Measurements from ENCODE around the gene SRRM3.
"Not testable (repeated sequence)": the region's sequence is repeated elsewhere in the genome, so short reads cannot be mapped to it uniquely, and the experiment has no call there.

SRRM3 gene, protein sequence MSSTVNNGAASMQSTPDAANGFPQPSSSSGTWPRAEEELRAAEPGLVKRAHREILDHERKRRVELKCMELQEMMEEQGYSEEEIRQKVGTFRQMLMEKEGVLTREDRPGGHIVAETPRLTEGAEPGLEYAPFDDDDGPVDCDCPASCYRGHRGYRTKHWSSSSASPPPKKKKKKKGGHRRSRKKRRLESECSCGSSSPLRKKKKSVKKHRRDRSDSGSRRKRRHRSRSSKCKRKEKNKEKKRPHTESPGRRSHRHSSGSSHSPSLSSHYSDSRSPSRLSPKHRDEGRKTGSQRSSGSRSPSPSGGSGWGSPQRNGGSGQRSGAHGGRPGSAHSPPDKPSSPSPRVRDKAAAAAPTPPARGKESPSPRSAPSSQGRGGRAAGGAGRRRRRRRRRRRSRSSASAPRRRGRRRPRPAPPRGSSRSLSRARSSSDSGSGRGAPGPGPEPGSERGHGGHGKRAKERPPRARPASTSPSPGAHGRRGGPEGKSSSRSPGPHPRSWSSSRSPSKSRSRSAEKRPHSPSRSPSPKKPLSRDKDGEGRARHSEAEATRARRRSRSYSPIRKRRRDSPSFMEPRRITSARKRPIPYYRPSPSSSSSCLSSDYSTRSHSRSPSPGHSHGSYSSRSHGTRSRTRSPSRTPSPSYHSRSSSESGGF

GRCh38 chr7:76201732-76202665 is at the start of gene SRRM3:
TSS of gene SRRM3 (plus strand) at chr7:76201896. CDS start at chr7:76235067, 33,171 bp downstream.
- DNase-seq (ENCODE audit: low read depth) = peak; percentile 76

DNA sequence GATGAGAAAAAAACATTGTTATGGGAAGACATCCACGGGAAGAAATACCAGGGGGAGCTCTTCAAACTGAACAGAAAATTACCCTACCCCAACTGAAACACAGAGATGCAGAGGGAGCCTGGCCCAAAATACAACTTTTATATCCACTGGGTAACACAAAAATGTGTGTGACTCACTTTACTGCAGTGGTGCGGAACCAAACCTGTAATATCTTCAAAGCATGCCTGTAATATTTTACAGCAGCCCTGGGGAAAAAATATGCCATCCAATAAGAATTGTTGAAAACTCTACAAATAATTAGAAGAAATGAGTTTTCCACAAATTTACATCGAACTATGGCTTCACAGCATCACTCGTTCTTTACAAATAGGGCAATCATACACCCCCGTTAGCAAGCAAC is 49.8 kb upstream of the SRRM3 start:
- no peak for DNase-seq (ENCODE audit: low read depth)

DNA sequence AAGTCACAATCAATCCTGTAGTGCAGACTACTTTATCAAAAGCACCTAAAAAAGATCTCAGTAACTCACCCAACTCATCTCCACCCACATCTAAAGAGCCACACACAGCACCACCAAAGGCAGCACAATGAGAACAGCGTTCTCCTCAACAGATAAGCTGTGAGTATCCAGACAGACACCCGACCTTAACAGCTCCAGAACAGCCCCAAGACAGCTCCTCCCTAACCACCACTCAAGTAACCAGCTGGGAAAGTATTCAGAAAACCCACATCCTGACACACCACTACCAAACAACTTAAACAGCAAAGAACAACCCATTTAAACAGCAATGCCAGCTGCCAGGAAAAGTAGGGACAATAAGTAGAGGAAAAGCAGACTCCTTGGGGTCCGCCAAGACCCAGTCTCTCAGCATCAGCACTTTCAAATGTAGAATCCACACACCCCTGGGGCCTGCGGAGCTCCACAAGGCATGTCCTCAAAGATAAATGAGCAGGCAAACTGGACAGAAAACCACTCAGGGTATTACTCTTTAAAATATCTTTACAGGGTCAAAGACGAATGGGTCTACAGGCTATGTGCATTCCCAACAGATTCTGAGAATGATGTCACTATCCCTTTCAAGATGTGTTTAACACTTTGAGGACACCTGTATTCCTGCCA is 48.0 kb upstream of the SRRM3 start:
- DNase-seq (ENCODE audit: low read depth) = not testable (repeated sequence)

GRCh38 chr7:76155938-76156337 is 45.8 kb upstream of the SRRM3 start:
- DNase-seq (ENCODE audit: low read depth) = no peak

DNA sequence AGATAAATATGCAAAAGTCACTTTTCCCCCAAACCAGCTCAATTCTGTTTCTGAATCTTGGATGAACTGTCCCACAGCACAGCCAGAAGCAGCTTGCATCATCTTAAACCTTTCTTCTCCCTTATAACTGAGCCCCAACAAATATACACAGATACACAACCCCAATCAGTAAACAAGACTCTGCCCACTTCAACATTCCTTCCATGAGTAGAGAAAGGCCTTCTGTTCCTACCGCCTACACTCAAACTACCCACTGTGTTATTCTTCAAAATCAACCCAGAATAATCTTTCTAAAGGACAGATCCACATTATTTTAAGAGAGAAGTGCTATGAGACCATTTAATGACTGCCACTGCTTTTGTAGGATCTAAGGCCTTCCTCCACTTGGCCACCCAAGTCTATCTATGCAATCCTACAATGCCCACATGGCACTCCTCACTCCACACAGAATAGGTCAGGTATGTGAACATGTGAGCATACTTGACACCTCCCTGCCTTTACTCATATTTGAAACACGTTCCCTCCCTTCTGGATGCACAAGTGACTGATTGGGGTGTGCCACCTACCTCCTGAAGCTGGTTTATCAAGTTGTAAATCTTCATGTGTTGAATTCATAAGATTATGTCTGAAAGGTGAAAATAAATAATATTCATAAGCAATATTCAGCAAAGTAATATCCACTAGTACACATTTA is 44.6 kb upstream of the SRRM3 start:
- DNase-seq (ENCODE audit: low read depth) = not testable (repeated sequence)

DNA sequence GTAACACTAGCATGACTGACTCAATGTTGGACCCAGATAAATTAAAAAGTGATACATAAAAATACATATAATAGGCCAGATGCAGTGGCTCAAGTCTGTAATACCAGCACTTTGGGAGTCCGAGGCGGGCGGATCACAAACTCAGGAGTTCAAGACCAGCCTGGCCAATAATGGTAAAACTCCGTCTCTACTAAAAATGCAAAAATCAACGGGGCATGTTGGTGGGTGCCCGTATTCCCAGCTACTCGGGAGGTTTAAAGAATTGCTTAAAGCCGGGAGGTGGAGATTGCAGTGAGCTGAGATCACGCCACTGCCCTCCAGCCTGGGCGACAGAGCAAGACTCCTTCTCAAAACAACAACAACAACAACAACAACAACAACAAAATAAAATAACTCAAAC is 43.3 kb upstream of the SRRM3 start:
- not testable (repeated sequence) for DNase-seq (ENCODE audit: low read depth)

DNA sequence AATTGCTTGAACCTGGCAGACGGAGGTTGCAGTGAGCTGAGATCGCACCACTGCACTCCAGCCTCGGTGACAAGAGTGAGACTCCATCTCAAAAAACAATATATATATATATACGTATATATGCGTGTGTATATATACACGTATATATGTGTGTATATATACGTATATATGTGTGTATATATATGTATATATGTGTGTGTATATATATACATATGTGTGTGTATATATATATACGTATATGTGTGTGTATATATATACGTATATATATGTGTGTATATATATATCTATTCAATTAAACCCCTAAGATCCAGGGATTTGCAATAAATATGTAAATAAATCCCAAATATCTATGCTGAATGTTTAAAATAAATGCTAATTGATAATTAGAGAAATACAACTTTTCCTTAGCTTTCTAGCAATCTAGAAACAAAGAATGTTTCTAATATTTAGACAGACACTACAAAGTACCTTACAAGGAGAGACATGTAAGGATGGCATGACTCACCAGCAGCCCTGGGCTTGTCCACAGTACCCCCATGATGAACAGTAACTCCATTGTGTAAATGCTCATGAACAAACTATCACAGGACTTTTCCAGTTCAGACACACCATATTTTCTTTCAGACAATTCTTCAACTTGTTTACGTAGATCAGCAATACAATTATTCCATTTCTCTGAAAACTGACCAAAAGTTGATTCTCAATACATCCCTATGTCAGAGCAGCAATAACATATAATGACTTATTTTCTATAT is 39.1 kb upstream of the SRRM3 start:
- DNase-seq (ENCODE audit: low read depth) = not testable (repeated sequence)

DNA sequence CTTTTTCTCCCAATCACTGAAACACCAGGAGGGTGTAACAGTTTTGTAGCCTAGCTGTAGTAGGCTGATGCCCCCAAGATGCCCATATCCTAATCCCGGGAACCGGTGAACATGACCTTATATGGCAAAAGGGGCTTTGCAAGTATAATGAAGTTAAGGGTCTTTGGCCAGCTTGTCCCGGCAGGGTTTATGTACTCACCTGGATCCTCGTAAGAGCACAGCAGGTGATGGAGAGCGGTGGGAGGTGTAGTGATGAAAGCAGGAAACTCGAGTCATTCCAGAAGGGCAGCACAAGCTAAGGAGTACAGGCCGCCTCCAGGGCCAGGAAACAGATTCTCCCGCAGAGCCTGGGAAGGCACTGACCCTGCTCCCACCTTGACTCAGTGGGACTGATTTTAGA is 37.9 kb upstream of the SRRM3 start:
- DNase-seq (ENCODE audit: low read depth) = not testable (repeated sequence)

GRCh38 chr7:76165106-76165972 is 36.4 kb upstream of the SRRM3 start:
- DNase-seq (ENCODE audit: low read depth) = no peak

- no peak for DNase-seq (ENCODE audit: low read depth)
Measured at GRCh38 chr7:76165973-76166403, 35.7 kb upstream of the SRRM3 start.

- DNase-seq (ENCODE audit: low read depth) = peak; percentile 88
Measured at GRCh38 chr7:76166404-76167255, 35.1 kb upstream of the SRRM3 start.

DNA sequence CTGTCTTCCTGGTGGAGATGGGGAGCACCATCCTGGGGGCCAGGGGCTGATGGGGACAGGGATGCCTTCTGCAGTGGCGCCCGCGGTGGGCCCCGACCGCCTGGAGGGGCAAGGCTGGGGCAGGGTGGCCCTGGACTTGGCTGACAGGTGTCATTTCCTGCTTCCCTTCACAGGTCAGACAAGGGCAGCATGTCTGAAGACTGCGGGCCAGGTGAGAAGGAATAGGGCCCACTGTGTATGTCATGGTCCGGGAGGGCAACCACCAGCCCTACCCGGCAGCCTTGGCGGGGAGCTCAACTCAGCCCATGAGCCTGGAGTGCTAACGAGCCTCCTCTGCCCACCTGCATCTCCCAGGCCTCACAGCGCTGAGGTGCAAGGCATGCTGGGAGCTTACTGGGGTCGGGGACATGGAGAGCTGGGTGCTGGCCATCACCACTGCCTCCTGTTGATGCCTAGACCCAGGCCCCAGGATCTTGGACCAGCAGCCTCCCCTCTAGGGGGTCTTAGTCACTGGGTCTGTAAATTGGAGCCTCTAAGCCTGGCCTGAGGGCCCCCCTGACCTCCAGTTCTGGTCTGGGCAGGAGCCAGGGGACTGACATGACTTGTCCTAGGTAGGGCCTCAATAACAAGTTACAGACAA is 28.0 kb upstream of the SRRM3 start:
- DNase-seq (ENCODE audit: low read depth) = no peak

GRCh38 chr7:76176951-76177350 is 24.7 kb upstream of the SRRM3 start:
- not testable (repeated sequence) for DNase-seq (ENCODE audit: low read depth)

DNA sequence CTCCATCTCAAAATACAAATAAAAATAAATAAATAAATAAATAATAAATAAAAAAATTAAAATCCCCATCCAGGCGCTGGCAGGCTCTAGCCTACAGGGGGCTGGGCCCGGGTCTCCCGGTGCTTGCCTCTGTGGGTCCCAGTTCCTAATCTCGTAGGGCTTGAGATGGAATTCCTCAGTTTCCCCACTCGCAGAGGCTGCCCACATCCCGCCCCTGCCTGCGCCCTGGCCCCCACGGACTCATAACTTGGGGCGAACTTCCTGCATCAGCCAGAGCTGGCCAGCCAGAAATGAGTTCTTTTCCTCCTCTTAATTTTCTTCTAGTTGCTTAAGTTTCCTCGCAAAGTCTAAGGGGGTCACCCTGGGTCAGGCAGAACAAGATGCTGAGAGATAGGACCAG is 22.0 kb upstream of the SRRM3 start:
- DNase-seq (ENCODE audit: low read depth) = no peak

- DNase-seq (ENCODE audit: low read depth) = no peak
Measured at GRCh38 chr7:76182225-76182960, 19.3 kb upstream of the SRRM3 start.

GRCh38 chr7:76185187-76185896 is 16.4 kb upstream of the SRRM3 start:
- DNase-seq (ENCODE audit: low read depth) = no peak

DNA sequence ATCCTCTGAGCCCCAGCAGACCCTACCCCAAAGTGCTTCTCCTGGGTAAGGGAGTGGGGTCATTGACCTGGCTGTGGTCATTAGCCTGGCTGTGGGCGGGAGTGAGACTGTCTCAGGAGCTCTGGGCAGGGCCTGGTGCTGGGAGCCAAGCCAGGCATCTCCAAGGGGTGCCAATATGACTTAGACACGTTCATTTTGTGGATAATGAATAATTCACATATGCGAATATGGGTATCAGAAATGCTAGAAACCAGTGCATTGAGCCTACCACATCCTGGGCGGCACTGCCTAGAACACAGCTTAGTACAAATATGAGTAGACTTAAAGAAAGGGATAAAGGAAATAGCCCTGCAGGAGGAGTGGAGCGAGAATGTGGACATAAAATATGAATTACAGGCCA is 14.4 kb upstream of the SRRM3 start:
- DNase-seq (ENCODE audit: low read depth) = no peak

All from activated T-cell treated with anti-CD3 and anti-CD28 coated beads for 1 hour (primary cell).